ENCODE results near the gene KANSL1.
A peak's percentile ranks its signal among the peaks of the same experiment; 100 is the strongest.

The KANSL1 gene

GRCh38 chr17:46135126-46135812 lies 58.0 kb downstream of the KANSL1 start:
- H3K4me3 ChIP-seq = no peak overlapping the region
- H3K36me3 ChIP-seq = peaks cover 6 to 63% (median 36%) of the 10 kb centered on the region in 11 experiments; a peak in 19 of 22 replicates
- peaks cover 0 to 15% (median 0%) of the 10 kb centered on the region in 11 experiments; a peak in 5 of 22 replicates for H3K9me3 ChIP-seq (replicated peaks in 1 of 11)
- peaks cover 100% of the 10 kb centered on the region in 11 experiments for H4K20me1 ChIP-seq
- no peak overlapping the region for H3K27ac ChIP-seq
- H3K4me1 ChIP-seq = peaks cover 9 to 43% (median 13%) of the 10 kb centered on the region in 10 experiments
- H3K9ac ChIP-seq = no peak overlapping the region
- TF ChIP-seq Cebpa-rat (IDR thresholded peaks at IDR 0.05) = peak in 1 of 11 experiments; percentile 9; a peak in 1 of 22 replicates
- no peak overlapping the region; a peak in 1 of 22 replicates for H3K4me2 ChIP-seq
- no peaks in the 10 kb centered on the region for H3K27me3 ChIP-seq

GRCh38 chr17:46129302-46129701 lies 63.9 kb downstream of the KANSL1 start:
- peaks cover 26 to 77% (median 50%) of the 10 kb centered on the region in 11 experiments; a peak in 21 of 22 replicates for H3K36me3 ChIP-seq
- no peak overlapping the region for H3K4me2 ChIP-seq
- H3K4me1 ChIP-seq = peaks cover 0 to 8% (median 0%) of the 10 kb centered on the region in 10 experiments; a peak in 2 of 20 replicates
- H3K27me3 ChIP-seq = no peaks in the 10 kb centered on the region
- H3K9me3 ChIP-seq (replicated peaks in 1 of 11) = peaks cover 0 to 15% (median 0%) of the 10 kb centered on the region in 11 experiments; a peak in 5 of 22 replicates
- H3K4me3 ChIP-seq = no peak overlapping the region
- no peak overlapping the region for H3K9ac ChIP-seq
- no peak for TF ChIP-seq Cebpa-rat (IDR thresholded peaks at IDR 0.05)
- H4K20me1 ChIP-seq = peaks cover 97 to 98% (median 97%) of the 10 kb centered on the region in 11 experiments
- H3K27ac ChIP-seq = no peak overlapping the region

- Histone ChIP-seq H4K20me1 (peaks cover 97 to 98% (median 97%) of the 10 kb centered on the region in 11 experiments), H3K27ac (no peak overlapping the region), H3K27me3 (no peaks in the 10 kb centered on the region), H3K4me3 (no peak overlapping the region), H3K9me3 (replicated peaks in 1 of 11) (peaks cover 0 to 9% (median 0%) of the 10 kb centered on the region in 11 experiments; a peak in 4 of 22 replicates), H3K4me2 (no peak overlapping the region), H3K9ac (no peak overlapping the region), H3K36me3 (peaks cover 29 to 77% (median 49%) of the 10 kb centered on the region in 11 experiments; a peak in 21 of 22 replicates), H3K4me1 (peaks cover 0 to 8% (median 0%) of the 10 kb centered on the region in 10 experiments; a peak in 2 of 20 replicates)
- TF ChIP-seq Cebpa-rat (IDR thresholded peaks at IDR 0.05) = no peak
These were observed 64.8 kb downstream of the KANSL1 start for GRCh38 chr17:46128453-46128852.

- H3K4me2 ChIP-seq = no peak overlapping the region
- H3K36me3 ChIP-seq = peaks cover 36 to 77% (median 48%) of the 10 kb centered on the region in 11 experiments; a peak in 21 of 22 replicates
- no peak overlapping the region for H3K4me3 ChIP-seq
- no peaks in the 10 kb centered on the region for H3K27me3 ChIP-seq
- peaks cover 0 to 8% (median 0%) of the 10 kb centered on the region in 10 experiments; a peak in 3 of 20 replicates for H3K4me1 ChIP-seq
- H3K9me3 ChIP-seq (replicated peaks in 1 of 11) = peaks cover 0 to 2% (median 0%) of the 10 kb centered on the region in 11 experiments; a peak in 1 of 22 replicates
- peaks cover 97 to 98% (median 97%) of the 10 kb centered on the region in 11 experiments for H4K20me1 ChIP-seq
- no peak overlapping the region for H3K27ac ChIP-seq
- TF ChIP-seq Cebpa-rat (IDR thresholded peaks at IDR 0.05) = no peak
- no peak overlapping the region for H3K9ac ChIP-seq
These were observed 65.7 kb downstream of the KANSL1 start for GRCh38 chr17:46127524-46127923.

GRCh38 chr17:46126840-46127239 lies 66.4 kb downstream of the KANSL1 start:
- Histone ChIP-seq H3K9ac (no peak overlapping the region), H3K27me3 (no peaks in the 10 kb centered on the region), H3K27ac (no peak overlapping the region), H3K4me2 (no peak overlapping the region), H4K20me1 (peaks cover 97 to 98% (median 97%) of the 10 kb centered on the region in 11 experiments), H3K4me3 (no peak overlapping the region), H3K9me3 (replicated peaks in 1 of 11) (no peaks in the 10 kb centered on the region), H3K4me1 (peaks cover 0 to 11% (median 1%) of the 10 kb centered on the region in 10 experiments; a peak in 3 of 20 replicates), H3K36me3 (peaks cover 29 to 72% (median 42%) of the 10 kb centered on the region in 11 experiments; a peak in 20 of 22 replicates)
- no peak for TF ChIP-seq Cebpa-rat (IDR thresholded peaks at IDR 0.05)

GRCh38 chr17:46125831-46126230 lies 67.4 kb downstream of the KANSL1 start:
- no peak overlapping the region for H3K4me2 ChIP-seq
- H3K27ac ChIP-seq = no peak overlapping the region
- H3K36me3 ChIP-seq = peaks cover 29 to 78% (median 41%) of the 10 kb centered on the region in 11 experiments; a peak in 19 of 22 replicates
- no peak overlapping the region for H3K9ac ChIP-seq
- H3K9me3 ChIP-seq (replicated peaks in 1 of 11) = no peaks in the 10 kb centered on the region
- peaks cover 97 to 98% (median 97%) of the 10 kb centered on the region in 11 experiments for H4K20me1 ChIP-seq
- peaks cover 0 to 19% (median 0%) of the 10 kb centered on the region in 10 experiments; a peak in 3 of 20 replicates for H3K4me1 ChIP-seq
- no peaks in the 10 kb centered on the region for H3K27me3 ChIP-seq
- TF ChIP-seq Cebpa-rat (IDR thresholded peaks at IDR 0.05) = no peak
- H3K4me3 ChIP-seq = no peak overlapping the region

- H3K4me2 ChIP-seq = no peak overlapping the region
- H3K9ac ChIP-seq = no peak overlapping the region
- H3K9me3 ChIP-seq (replicated peaks in 1 of 11) = no peaks in the 10 kb centered on the region
- no peak overlapping the region for H3K4me3 ChIP-seq
- TF ChIP-seq Cebpa-rat (IDR thresholded peaks at IDR 0.05) = no peak
- H4K20me1 ChIP-seq = peaks cover 97 to 98% (median 97%) of the 10 kb centered on the region in 11 experiments
- peaks cover 0 to 19% (median 0%) of the 10 kb centered on the region in 10 experiments; a peak in 3 of 20 replicates for H3K4me1 ChIP-seq
- H3K27ac ChIP-seq = no peak overlapping the region
- H3K27me3 ChIP-seq = no peaks in the 10 kb centered on the region
- peaks cover 29 to 83% (median 41%) of the 10 kb centered on the region in 11 experiments; a peak in 19 of 22 replicates for H3K36me3 ChIP-seq
These were observed 68.3 kb downstream of the KANSL1 start for GRCh38 chr17:46124695-46125592.

GRCh38 chr17:46123607-46124006 lies 69.6 kb downstream of the KANSL1 start:
- H3K27ac ChIP-seq = no peak overlapping the region
- H4K20me1 ChIP-seq = peaks cover 97 to 98% (median 97%) of the 10 kb centered on the region in 11 experiments
- no peak overlapping the region for H3K4me2 ChIP-seq
- TF ChIP-seq Cebpa-rat (IDR thresholded peaks at IDR 0.05) = no peak
- peaks cover 23 to 70% (median 37%) of the 10 kb centered on the region in 11 experiments; a peak in 19 of 22 replicates for H3K36me3 ChIP-seq
- peaks cover 0 to 19% (median 0%) of the 10 kb centered on the region in 10 experiments; a peak in 3 of 20 replicates for H3K4me1 ChIP-seq
- H3K9ac ChIP-seq = no peak overlapping the region
- H3K27me3 ChIP-seq = no peaks in the 10 kb centered on the region
- H3K9me3 ChIP-seq (replicated peaks in 1 of 11) = no peaks in the 10 kb centered on the region
- no peak overlapping the region for H3K4me3 ChIP-seq
